GM21447 (cell line): ENCODE results near the gene ADCY10.
"Not testable (repeated sequence)": the region's sequence is repeated elsewhere in the genome, so short reads cannot be mapped to it uniquely, and the experiment has no call there.

Experiments
- ATAC-seq: cut with Tn5 transposase; IDR thresholded peaks from one replicate; pipeline ENCODE4 v1.9.1; 2021; ENCODE audit not compliant: unreplicated experiment

The ADCY10 gene

DNA sequence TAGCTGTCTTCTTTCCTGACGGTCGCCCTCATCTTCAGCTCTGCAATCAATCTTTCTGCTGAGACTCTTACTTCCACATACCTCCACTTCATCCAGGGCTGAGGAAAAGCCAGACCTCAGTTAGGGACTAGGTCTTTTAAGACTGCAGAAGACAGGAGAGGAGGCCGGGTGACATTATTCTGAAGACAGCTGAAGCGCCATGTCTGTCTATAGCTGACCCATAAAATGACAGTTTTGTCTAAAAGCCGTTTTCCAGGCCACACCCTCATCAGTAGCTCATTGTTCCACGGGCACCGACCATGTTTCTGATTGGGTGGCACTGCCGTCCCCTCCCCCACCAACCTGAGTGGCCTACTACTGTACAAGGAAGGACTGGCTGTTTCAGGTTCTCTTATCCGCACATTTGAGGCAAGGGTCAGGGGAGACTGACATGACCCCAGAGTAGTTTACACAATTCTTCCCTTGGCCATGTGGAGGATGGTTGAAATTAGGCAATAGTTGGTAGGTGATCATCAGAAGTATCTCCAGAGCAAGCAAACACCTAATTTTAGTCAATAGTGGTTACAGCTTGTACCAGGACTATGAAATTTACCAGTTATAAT, at the start of gene ADCY10:
Gene ADCY10 (minus strand): TSS at position 240 of the 602 bp plus-strand sequence. CDS start 8,994 bp downstream, outside the sequence.
- ATAC-seq: no peak

DNA sequence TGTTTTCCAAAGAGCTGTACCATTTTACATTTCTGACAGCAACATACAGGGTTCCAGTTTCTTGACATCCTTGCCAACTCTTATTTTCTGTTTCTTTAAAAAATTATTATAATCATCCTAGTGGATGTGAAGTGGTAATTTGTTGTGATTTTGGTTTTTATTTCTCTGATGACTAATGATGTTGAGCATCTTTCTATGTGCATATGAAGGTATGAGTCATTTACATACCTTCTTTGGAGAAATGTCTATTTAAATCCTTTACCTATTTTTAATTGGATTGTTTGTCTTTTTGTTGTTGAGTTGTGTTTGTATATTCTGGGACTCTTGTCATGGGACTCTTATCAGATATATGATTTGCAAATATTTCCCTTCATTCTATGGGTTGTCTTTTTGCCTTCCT, 43.8 kb upstream of the ADCY10 start:
- ATAC-seq: no peak

- no peak for ATAC-seq
Measured at GRCh38 chr1:167955915-167956314, 42.0 kb upstream of the ADCY10 start.

- ATAC-seq: no peak
Measured at GRCh38 chr1:167950569-167950968, 36.6 kb upstream of the ADCY10 start.

GRCh38 chr1:167949785-167950184, 35.9 kb upstream of the ADCY10 start:
- no peak for ATAC-seq

- ATAC-seq: no peak
Measured at GRCh38 chr1:167947733-167948132, 33.8 kb upstream of the ADCY10 start.

GRCh38 chr1:167943541-167943940, 29.6 kb upstream of the ADCY10 start:
- ATAC-seq: no peak

GRCh38 chr1:167940264-167940663, 26.3 kb upstream of the ADCY10 start:
- ATAC-seq: no peak

GRCh38 chr1:167938080-167938636, 24.2 kb upstream of the ADCY10 start:
- ATAC-seq: no peak

DNA sequence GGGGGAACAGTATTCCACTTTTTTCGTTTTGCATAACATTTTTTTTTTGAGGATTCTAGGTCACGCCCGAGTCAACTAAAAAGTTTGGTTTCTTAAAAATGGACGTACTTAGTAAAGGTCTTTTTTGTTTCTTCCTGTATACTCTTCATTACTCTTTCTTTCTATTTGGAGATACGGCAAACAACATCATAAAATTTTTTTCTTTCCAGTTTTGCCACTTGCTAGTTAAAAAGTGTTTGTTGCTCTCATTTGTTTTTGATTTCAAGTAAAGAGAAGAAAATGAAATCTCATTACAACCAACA, 23.7 kb upstream of the ADCY10 start:
- no peak for ATAC-seq

- peak; percentile 14 for ATAC-seq
Measured at GRCh38 chr1:167936930-167937708, 23.2 kb upstream of the ADCY10 start, which contains the start of gene MPC2. Gene MPC2, minus strand, starts transcription at chr1:167937072. Its CDS starts 1,231 bp downstream, at chr1:167935841.

- peak; percentile 74 for ATAC-seq
Measured at GRCh38 chr1:167936068-167936929, 22.4 kb upstream of the ADCY10 start, which contains the start of gene DCAF6. Gene DCAF6, plus strand, starts transcription at chr1:167936683. Its CDS starts 229 bp downstream, at chr1:167936912.

- peak; percentile 13 for ATAC-seq
Measured at GRCh38 chr1:167935216-167936067, 21.5 kb upstream of the ADCY10 start.

DNA sequence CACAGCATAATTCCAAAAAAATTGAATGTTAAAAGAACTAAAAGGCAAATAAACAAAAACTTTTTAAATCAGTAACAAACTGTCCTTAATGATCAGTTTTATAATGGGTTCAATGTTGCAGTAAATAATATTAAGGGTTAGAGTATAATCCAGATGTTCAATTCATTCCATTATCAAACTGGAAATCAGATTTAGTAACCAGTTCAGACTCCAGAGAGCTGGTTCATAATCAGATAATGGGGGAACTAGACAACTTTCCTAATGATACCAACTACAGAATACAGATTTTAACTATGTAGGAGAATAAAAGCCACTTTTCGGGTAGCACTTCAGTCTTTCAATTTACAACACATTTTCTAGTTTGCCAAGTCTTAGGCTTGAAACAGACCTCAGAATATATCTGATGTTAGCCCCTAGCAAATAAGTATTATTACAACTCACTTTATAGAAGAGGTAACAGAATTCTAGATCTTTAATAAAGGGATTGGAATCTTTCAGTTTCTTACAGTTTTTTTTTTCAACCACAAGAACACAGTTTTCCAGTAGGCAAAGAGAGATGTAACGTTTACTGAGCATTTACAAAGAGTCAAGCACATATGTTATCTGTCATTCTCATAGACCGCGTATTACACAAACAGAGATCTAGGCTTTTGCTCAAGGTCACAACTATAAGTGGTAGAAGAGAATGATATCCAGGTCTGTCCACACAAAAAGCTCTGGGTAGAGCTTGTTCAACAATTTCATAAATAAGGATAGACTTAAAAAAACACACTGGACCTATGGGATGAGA, 20.7 kb upstream of the ADCY10 start:
- no peak for ATAC-seq

DNA sequence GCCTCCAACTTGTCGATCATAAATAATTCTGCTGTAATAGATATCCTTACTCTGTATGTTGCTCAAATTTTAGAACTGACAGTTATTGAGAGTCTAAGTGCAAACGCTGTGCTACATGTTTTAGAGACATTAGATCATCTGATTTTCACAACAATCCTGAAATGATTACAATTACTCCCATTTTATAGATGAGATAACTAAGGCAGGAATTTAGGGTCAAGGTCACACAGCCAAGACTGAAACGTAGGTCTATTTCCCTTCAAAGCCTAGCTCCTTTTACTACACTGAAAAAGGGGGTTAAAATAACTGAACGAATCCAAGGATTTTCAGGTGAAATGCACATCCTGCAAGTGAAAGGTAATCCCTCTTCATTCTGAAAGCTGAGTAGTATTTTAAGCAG, 19.9 kb upstream of the ADCY10 start:
- ATAC-seq: no peak

DNA sequence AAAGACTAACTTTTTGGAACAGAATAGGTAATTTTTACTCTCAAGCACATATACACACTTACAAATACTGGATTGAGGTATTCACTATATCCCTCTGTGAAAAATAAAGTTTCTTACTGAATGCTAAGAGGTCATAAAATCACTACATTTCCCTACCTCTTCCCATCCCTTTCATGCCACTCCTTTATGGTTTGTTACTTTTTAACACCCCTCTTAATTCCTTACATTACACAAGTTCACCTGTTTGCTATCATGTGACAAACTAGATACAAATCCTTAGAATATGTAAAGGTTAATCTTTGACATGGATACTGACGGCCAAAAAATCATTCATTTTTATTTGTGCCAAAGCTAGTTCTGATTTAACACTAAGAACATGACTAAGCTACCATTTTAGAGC, 15.8 kb upstream of the ADCY10 start:
- no peak for ATAC-seq

- ATAC-seq: not testable (repeated sequence)
Measured at GRCh38 chr1:167928919-167929318, 15.0 kb upstream of the ADCY10 start.

DNA sequence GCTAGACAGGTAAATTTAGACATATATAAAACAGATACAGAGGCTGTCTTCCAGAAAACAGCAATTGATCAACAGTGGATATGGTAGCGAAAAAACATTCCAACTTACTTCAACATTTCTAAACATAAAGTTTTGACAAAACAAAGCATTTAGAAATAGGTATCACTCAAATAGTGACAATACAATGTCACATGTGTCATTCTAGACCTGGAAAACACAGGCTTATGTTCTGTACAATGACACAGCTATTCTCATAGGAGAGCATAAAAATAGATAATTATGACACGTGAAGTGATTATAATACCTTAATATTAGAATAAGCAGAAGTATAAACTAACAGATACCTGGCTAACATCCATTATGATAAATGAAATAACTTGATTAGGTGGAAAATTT, 14.5 kb upstream of the ADCY10 start:
- no peak for ATAC-seq

- ATAC-seq: peak; percentile 65
Measured at GRCh38 chr1:167927046-167927754, 13.3 kb upstream of the ADCY10 start.
